OCI-LY1 (cell line): ENCODE data around the gene ZNF282.

Experiments
- H2AFZ ChIP-seq: fragments of 200-600 bp; sonication (generic), shearing (Covaris generic); 2 replicates; pipeline ENCODE4 v1.6.0; 2014; ENCODE audit warnings: antibody characterized with exemption, mild to moderate bottlenecking, low read length
- H3F3A ChIP-seq: fragments of 200-600 bp; sonication (generic), shearing (Covaris generic); 2 replicates; pipeline ENCODE4 v1.6.0; 2014; ENCODE audit warnings: mild to moderate bottlenecking, antibody characterized with exemption, low read length, moderate library complexity; ENCODE audit not compliant: insufficient read depth
- H3K27ac ChIP-seq: fragments of 200-600 bp; sonication (generic); 2 replicates; pipeline ENCODE4 v1.5.1; 2014; ENCODE audit warnings: low read length, mixed run types, mild to moderate bottlenecking, low read depth; ENCODE audit not compliant: poor library complexity, severe bottlenecking
- H3K27me3 ChIP-seq: fragments of 200-600 bp; sonication (generic); 2 replicates; pipeline ENCODE4 v1.6.0; 2014; ENCODE audit warnings: antibody characterized with exemption, mild to moderate bottlenecking, low read length, moderate library complexity; ENCODE audit not compliant: insufficient read depth
- H3K36me3 ChIP-seq: fragments of 200-600 bp; sonication (generic); 2 replicates; pipeline ENCODE4 v1.6.1; 2014; ENCODE audit warnings: mild to moderate bottlenecking, antibody characterized with exemption, low read length, moderate library complexity, mixed read lengths; ENCODE audit not compliant: insufficient read depth
- H3K4me1 ChIP-seq: fragments of 200-600 bp; sonication (generic); 2 replicates; pipeline ENCODE4 v1.5.1; 2014; ENCODE audit warnings: mild to moderate bottlenecking, low read length, moderate library complexity; ENCODE audit not compliant: insufficient read depth, severe bottlenecking
- H3K4me2 ChIP-seq: fragments of 200-600 bp; sonication (generic), shearing (Covaris generic); 2 replicates; pipeline ENCODE4 v1.6.1; 2014; ENCODE audit warnings: low read length
- H3K4me3 ChIP-seq: fragments of 200-600 bp; sonication (generic); 2 replicates; pipeline ENCODE4 v1.5.1; 2014; ENCODE audit warnings: low read length, low read depth, mild to moderate bottlenecking, mixed read lengths; ENCODE audit not compliant: poor library complexity, severe bottlenecking
- H3K79me2 ChIP-seq: fragments of 200-600 bp; shearing (Covaris generic); 2 replicates; pipeline ENCODE4 v1.6.1; 2016; ENCODE audit warnings: mixed run types, low read length, mixed read lengths; ENCODE audit not compliant: insufficient read depth
- H3K9ac ChIP-seq: fragments of 200-600 bp; sonication (generic), shearing (Covaris generic); 2 replicates; pipeline ENCODE4 v1.6.1; 2014; ENCODE audit warnings: mild to moderate bottlenecking, low read length, mixed read lengths
- H3K9me2 ChIP-seq: fragments of 200-600 bp; sonication (generic), shearing (Covaris generic); 2 replicates; pipeline ENCODE4 v1.6.1; 2014; ENCODE audit warnings: low read depth, mild to moderate bottlenecking, low read length, mixed read lengths
- H3K9me3 ChIP-seq: fragments of 200-600 bp; shearing (Covaris generic); 2 replicates; pipeline ENCODE4 v1.6.1; 2014; ENCODE audit warnings: low read length, mixed read lengths
- H4K20me1 ChIP-seq: fragments of 200-600 bp; sonication (generic), shearing (Covaris generic); 2 replicates; pipeline ENCODE4 v1.6.0; 2016; ENCODE audit warnings: mild to moderate bottlenecking, low read length; ENCODE audit not compliant: insufficient read depth
- CTCF ChIP-seq: fragments of 200-600 bp; sonication (generic), shearing (Covaris generic); IDR thresholded peaks from 2 replicates; pipeline ENCODE4 v1.5.1; 2017; ENCODE audit warnings: mild to moderate bottlenecking, antibody characterized with exemption, low read length, moderate library complexity, mixed read lengths
- EZH2 ChIP-seq: fragments of 200-600 bp; sonication (generic), shearing (Covaris generic); IDR thresholded peaks from 2 replicates; pipeline ENCODE4 v1.8.0; 2017; ENCODE audit warnings: borderline replicate concordance, mixed run types, mild to moderate bottlenecking, antibody characterized with exemption, low read length, moderate library complexity, mixed read lengths

The ZNF282 gene

GRCh38 chr7:149175150-149175549, 20.2 kb upstream of the ZNF282 start:
- Histone ChIP-seq H3K27me3 (no peaks in the 10 kb centered on the region), H2AFZ (no peak overlapping the region), H3K4me2 (no peak overlapping the region), H4K20me1 (no peaks in the 10 kb centered on the region), H3K36me3 (peaks cover 81% of the 10 kb centered on the region), H3K79me2 (no peaks in the 10 kb centered on the region), H3K9me2 (no peaks in the 10 kb centered on the region), H3F3A (no peaks in the 10 kb centered on the region), H3K9me3 (no peaks in the 10 kb centered on the region), H3K4me3 (no peak overlapping the region), H3K9ac (no peak overlapping the region), H3K4me1 (no peaks in the 10 kb centered on the region), H3K27ac (no peak overlapping the region)
- no peak for TF ChIP-seq CTCF
- TF ChIP-seq EZH2: no peak

GRCh38 chr7:149179241-149179640, 16.1 kb upstream of the ZNF282 start:
- H3K4me3 ChIP-seq: no peak overlapping the region
- no peaks in the 10 kb centered on the region for H3F3A ChIP-seq
- no peak overlapping the region for H3K27ac ChIP-seq
- no peaks in the 10 kb centered on the region for H3K4me1 ChIP-seq
- H3K79me2 ChIP-seq: no peaks in the 10 kb centered on the region
- H2AFZ ChIP-seq: no peak overlapping the region
- H3K27me3 ChIP-seq: no peaks in the 10 kb centered on the region
- no peak for TF ChIP-seq EZH2
- no peak for TF ChIP-seq CTCF
- no peak overlapping the region for H3K9ac ChIP-seq
- H3K9me3 ChIP-seq: no peaks in the 10 kb centered on the region
- H4K20me1 ChIP-seq: no peaks in the 10 kb centered on the region
- no peak overlapping the region for H3K4me2 ChIP-seq
- H3K9me2 ChIP-seq: no peaks in the 10 kb centered on the region
- peaks cover 74% of the 10 kb centered on the region for H3K36me3 ChIP-seq

DNA sequence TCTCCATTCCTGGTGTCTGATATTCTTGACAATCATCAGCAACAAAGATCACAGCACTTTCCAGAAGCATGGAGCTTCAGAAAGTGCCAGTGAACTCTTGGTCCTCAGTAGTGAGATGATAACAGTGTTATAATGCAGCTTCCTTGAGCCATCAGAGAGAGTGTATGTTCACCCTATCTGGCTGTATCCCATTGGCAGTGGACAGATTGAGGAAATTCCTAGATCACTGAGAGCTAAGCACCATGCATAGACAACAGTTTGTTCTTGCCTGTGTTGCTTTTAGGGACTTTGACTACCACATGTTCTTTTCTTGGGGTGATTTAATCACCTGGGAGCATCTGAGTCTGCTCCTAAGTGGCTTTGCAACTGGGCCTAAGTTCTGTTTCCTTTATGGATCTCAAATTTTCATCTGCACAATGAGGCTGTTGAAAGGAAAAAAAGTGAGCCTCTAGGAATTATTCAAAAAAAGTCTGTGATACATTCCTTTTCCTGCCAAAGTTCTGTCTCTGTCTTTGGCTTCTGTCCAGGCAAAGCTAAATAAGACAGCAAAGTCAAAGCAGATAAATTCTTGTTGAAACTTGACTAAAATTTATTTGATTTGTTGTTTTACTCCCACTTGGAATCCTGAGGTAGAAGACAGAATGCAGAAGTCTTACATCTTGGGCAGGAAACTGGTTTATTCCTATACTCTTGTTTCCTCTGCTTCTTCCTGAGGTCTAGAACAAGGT, 14.5 kb upstream of the ZNF282 start:
- Histone ChIP-seq H3K4me1 (no peaks in the 10 kb centered on the region), H2AFZ (no peak overlapping the region), H4K20me1 (no peaks in the 10 kb centered on the region), H3K36me3 (peaks cover 59% of the 10 kb centered on the region), H3K4me3 (no peak overlapping the region), H3K79me2 (no peaks in the 10 kb centered on the region), H3K27me3 (no peaks in the 10 kb centered on the region), H3K9me3 (no peaks in the 10 kb centered on the region), H3K9me2 (no peaks in the 10 kb centered on the region), H3K9ac (no peak overlapping the region), H3K4me2 (no peak overlapping the region), H3K27ac (no peak overlapping the region), H3F3A (no peaks in the 10 kb centered on the region)
- TF ChIP-seq CTCF (no peak), EZH2 (no peak)
